Fibroblast of skin of back (primary cell): ENCODE results near the gene CREBBP.

Experiments used
- DNase-seq: peaks from one replicate; pipeline ENCODE4 v3.0.0-alpha.2; 2013

CREBBP gene

DNA sequence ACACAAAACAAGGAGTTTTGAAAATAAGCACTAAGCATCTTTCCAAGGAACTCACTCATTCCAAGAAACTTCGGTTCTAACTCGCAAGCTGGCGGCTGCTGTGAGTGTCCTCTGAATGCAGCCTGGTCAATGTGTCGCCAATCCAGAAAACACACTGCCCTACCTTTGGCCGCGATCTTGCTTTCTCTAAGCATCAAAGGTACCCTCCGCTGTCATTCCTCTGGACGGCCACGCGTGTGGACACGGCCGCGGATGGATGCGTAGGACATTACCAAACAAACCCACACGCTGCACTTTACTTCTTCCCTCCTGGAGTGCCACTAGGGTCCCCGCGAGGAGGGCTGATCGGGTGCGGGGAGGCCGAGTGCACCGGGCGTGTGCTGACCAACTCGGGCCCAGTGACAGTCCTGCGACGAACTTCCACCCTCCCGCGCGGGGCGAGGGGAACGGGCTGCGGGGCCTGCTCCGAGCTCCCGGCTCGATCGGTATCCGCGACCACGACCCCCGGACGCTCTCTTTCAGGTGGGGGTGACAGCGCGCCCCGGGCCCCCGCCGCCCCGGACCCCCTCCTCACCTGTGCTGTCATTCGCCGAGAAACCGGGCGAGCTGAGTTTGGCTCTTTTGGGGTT lies 1.1 kb downstream of the CREBBP start:
- no peak for DNase-seq

DNA sequence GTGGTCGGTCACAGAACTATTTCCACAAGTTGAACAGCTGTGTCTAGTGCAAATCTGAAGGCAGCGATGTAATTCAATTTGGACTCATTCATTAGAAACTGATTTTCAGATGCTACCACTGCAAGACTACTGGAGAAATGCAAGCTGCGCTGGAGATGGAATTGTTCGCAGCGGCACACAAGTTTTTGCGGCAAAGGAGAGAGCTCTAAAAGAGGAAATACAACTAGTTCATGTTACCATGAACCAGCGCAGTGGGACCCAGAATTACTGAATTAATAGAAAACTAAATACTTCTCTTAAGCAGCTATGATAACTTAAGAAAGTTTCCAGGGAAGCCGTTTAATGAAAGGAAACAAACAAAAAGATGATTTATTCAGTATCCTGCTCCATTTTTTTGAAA lies 1.9 kb downstream of the CREBBP start:
- no peak for DNase-seq

DNA sequence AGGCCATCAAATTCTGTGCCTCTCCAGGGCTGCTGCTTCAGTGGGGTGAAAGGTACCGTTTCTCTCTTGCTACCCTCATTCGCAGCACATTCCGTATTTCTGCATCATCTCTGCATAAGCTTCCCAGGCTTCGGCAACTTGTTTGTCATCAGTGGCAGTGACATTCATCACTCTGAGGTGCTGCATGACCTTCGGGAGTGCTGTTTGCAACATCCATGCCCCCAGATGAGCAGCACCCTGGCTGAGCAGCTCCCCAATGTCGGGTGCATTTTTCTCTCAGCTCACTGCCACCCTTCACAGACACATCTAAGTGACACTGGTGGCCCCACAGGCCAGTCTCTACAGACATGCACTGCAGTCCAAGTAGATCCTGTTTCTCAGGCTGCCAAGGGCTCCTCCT lies 3.8 kb downstream of the CREBBP start:
- no peak for DNase-seq

DNA sequence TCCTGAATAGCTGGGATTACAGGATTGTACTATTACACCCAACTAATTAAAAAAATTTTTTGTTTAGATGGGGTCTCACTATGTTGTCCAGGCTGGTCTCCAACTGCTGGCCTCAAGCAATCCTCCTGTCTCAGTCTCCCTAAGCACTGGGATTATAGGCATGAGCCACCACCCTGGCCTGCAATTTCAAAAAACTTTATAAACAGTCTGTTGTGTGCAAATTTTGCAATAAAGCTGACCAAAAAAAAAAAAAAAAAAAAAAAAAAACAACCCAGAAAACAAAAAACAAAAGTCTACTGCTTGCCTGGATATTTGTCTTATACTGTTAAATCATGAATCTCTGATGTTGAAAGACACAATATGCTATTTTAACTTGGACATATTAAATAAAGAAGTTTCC lies 4.4 kb downstream of the CREBBP start:
- DNase-seq, result no peak

DNA sequence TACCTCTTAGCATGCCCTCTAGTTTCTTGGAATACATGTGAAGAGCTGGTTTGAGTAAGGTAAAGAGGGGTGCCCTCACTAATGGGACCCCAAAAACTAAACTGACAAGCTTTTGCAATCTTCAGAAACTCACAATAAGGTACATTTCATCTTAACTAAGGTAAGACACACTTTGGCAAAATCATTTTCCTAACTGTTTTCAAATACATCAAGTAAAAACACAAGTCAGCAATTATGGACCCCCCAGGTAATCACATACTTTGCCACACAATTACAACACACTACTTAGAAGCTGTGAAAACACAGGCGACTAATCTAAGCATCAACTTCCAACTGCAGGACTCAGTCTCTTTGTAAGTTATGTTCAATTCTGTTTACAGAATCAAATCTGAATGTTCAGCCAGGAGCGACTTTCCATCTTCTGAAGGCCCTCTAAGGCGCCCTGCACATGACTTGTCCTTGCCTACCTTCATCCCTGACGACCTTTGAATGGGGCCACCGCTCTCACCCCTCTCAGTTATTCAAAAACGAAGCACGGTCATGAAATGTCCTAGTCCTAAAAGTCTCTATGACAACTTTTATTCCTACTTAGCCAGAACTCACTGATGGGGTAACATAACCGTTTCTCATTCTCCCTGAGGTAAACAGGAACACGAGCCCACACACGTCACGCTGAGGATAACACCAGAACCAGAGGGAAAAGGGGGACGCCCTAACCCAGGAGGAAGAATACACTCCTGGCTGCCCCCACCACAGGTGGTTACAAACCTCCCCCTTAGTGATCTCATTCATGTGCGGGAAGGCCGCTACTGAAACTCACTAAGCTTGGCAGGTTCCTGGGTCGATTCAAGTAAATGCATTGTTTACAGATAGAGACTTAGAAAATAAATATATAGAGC lies 5.5 kb downstream of the CREBBP start:
- DNase-seq, result no peak

DNA sequence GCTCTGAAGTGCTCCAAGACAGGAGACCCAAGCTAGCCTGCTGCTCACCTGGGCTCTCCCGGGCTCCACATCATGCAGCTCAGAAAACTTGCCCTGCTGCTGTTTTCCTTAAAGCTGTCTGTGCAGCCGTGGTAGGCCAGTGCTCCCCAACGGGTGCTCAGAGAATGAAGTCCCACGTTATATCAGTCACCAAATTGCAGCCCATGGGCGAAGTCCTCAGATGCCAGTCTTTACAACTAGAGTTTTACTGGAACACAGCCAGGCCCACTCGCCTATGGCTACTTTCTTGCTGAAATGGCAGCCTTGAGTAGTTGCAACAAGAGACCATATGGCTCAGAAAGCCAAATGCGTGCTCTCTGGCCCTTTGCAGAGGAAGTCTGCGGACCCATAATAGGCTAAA lies 6.3 kb downstream of the CREBBP start:
- no peak for DNase-seq

DNA sequence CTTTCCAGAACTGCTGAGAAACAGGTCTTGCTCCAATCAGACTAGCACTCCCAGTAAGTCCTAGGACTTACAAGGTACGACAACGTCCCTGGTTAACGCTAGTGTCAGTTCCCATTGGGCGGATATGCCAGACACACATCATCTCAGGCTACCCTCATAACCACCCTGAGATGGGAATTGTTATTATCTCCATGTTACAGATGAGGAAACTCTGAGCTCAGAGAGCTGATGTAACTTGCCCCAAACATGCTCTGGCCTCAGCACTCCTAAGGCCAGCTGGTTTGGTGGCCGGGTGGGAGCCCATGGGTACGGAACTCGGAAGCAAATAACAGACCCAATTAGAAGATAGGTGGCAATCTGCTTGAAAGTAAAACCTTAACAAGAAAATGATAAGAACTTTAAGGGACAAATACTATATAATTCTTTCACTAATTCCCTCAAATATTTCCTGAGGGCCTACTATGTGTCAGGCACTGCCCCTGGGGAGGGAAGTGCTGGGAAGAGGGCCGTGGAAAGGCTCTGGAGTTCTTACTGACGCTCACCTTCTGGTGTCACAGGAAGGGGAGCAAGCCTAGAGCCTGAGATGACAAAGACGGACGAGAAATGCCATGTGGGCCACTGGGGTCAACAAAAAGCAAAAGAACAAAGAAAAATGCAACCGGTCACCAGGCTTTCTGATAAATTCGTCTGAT lies 6.9 kb downstream of the CREBBP start:
- DNase-seq, result no peak

DNA sequence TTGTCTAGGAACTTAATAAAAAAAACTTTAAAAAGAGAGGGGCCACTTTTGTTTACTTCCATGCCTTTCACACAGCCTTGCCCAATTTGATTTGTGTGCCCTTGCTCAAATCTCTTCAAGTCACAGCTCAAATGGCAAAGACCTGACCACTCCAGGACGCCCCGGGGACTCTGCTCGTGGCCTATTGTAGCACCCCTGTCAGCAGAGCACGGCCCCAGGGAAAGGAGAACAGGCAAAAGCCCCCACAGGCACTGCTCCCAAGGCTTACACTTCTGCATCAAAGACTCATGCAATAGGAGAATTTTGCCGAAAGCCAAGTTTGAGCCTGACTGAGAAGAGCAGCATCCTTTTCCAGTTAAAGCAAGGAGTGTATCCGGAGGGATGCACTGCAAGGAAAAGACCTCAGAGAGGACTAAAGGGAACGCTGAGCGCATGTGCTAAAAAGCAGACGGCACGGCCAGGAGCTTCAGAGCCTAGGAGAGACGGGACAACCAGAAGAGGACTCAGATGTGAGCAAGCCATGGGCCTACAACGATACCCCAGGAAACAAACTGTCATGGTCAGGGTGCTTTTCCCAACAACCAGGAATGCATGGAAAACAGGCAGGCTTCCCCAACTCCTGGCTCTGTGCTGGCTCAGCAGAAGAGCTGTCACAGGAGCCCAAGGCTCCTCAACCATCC lies 8.2 kb downstream of the CREBBP start:
- DNase-seq, result no peak

DNA sequence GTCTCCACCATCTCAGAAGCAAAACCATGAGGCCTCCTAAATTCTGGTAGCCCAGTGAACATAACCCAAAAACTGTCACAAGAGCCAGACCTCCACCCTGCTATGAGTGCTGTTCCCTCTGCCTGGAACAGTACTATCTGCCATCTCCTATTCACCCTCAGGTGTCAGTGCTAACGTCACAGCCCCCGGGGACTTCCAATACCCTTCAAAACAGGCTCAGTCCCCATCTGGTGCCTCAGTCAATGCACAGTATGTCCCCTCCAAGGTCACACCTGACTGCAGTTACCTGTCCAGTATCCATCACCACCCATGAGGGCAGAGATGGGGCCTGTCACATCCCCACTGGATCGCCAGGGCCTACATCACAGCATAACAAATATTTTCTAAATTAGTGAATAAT lies 11.5 kb downstream of the CREBBP start:
- DNase-seq, result no peak

DNA sequence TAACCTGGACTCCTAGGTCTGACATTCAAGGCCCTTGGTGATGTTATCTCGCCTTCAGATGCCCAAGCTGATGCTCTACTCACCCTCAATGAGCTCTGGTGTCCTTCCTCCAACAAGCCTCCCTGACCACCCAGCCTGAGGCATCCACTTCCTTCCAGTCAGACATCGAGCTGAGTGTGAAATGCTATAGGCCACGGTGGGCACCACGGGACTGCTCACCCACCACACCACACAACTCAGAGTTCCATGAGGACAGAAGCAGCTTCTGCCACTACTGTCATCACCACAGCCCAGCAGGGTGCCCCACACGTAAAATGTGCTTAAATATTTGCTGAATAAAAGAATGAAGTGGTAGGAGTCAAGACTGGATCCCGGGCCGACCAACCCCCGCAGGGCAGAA lies 12.0 kb downstream of the CREBBP start:
- DNase-seq, result no peak

DNA sequence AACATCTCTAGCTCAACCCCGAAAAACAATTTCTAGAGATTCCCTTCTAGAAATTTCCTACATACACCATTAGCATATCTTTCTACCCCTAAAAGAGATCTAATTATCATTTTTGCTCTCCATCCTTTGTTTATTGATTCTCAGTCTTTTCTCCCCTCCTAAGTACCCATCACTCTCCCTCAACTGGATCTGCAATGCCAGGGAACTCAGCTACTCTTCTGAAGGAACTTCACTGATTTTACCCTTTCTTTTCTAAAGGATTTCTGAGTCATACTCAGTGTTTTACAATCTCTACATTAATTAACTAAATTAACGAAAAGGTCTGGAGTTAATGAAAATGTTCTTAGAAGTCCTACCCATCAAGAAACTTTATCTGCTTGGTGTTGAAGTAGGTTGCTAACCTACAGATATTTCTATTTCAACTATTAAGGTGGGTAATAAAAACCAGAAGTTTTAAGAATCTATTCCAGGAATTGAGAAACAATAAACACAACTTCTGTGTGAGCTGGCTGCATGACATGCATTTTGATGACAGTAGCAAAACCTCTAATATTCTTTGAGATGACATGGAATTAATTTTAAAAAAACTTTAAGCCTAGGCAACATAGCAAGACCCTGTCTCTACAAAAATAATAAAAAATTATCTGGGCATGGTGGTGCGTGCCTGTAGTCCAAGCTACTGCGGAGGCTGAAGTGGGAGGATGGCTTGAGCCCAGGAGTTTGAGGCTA lies 13.6 kb downstream of the CREBBP start:
- no peak for DNase-seq

DNA sequence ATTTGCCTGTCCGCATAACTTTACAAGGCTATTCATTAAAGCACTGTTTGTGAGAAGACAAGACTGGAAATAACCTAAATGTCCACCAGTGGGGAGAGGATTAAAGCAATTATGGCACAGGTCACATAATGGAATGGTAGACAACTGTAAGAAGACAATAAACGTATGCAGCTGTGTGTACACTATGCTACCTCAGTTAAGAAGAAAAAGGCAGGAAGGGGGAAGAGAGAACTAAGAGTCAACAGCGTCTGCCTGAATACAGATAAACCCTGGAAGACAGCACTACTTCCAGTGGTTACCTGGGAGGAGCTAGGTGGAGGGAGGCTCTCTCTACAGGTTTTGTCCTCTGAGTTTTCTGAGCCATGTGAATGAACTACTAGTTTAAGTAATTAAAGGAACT lies 15.3 kb downstream of the CREBBP start:
- no peak for DNase-seq

DNA sequence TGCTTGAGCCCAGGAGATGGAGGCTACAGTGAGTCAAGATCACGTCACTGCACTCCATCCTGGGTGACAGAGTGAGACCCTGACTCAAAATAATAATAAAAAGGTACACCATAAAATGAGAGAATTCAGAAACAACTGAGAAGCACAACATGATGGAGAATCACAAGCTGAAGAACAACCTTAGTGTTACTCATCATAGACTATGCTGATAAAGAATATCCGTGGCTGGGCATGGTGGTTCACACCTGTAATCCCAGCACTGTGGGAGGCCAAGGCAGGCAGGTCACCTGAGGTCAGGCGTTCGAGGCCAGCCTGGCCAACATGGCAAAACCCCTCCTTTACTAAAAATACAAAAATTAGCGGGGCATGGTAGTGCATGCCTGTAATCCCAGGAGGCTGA lies 16.0 kb downstream of the CREBBP start:
- DNase-seq, result no peak

DNA sequence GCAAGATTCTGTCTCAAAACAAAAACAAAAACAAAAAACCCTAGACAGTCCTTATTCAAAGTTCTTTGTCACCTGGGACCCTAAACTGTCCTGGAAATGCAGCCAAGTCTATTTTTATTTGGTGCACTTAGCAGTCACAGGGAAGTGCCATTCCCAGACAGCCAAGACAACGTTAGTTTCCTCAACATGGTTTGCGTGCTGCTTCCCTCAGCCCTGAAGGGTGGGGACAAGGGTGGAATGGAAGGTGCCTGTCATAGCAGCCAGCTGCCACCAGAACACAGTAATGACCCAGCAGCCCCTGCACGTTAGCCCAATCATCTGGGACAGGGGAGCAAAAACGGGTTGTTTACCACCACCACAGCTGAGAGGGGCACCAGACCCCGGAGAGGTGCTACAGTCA lies 16.9 kb downstream of the CREBBP start:
- DNase-seq, result no peak

DNA sequence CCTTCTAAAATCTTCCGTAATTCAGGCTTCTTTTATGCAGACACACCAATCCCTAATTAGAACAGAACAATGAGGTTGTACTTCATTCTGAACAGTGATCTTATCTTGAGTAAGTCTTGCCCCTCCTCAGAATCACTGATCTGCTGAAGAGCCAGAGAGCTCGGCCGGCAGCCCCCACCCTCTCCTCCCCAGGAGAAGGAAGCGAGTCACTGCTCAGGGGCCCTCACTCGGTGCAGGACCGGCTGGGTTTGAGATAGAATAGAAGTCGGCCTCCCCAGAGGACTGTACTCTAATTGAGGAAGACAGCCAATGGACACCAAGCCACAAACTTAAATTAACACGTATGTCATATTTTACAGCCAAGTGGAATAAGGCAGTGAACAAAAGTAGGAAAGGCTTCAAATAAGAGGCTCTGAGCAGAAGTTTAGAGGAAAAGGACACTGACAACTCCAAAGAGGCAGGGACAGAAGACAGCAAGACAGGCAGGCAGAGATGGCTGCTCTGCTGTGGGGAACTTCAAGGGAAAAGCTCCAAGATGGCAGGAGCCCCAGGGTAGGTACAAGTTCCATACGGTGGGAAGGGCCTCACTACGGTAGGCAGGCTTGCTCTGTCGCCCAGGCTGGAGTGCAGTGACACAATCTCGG lies 18.6 kb downstream of the CREBBP start:
- DNase-seq, result peak; percentile 58

DNA sequence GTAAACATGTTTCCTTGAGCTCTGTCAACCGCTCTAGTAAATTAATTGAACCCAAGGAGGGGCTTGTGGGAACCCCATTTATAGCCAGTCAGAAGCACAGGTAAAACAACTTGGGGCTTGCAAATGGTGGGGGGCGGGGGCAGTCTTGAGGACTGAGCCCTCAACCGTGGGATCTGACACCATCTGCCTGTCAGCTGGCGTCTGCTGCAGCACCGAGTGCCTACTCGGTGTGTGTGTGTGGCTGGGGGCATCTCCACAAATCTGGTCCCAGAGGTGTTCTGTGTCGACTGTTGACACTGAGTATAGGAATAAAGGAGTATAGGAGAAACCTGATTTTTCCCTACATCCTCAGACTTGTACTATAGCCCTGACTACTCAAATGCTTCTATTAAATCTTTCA lies 20.6 kb downstream of the CREBBP start:
- no peak for DNase-seq

DNA sequence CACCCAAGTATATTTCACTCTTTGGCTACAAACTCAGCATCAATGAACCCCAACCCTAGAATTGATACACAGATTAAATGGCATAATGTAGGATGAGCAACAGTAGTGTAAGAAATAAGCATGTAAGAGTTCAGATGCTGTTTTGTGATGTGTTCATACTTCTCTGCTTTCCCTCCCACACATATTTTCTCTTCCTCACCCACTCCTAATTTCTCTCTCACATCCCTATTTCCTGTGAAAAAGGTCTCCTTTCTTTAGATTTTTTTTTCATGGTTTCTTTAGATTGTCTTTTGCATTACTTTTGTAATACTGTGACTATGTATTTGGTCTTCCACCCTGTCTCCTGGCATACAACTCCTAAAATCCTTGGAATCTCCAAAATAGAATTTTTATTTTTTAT lies 21.7 kb downstream of the CREBBP start:
- no peak for DNase-seq

DNA sequence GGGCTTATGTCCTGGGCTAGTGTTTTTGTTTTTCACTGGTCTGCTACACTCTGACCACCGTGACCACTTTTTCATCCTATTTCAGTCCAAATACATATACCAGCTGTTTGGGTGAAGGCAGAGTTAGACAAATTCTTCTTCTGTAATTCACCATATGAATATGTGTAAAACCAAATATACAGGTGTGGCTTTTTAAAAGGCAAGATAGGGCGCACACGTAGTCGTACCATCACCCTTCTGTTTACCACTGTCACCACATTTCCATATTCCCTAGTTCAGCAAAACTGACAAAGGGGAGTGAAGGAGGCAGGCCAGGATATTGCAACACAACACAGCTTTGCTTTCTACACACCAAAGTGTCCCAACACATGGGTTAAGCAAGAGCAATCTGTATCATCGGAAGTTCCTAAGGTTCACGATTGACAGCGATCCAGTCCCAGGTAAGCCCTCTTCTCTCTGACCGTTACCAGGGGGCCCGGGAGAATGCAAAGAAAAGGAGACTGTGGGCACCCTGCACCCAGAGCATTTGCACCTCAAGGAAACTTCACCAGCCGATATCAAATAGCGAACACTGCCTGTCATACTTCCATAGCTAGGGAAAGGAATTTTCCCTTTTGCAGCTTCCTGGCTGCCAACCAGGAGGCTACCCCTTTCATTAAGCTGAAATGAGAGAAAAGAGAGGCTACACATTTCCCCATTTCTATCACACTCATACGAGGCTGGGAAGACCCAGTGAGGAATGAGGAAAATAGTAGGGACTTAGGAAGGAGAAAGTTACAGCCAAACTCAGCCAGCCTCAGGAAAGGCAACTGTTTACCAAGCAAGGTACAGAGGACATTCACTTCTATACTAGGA lies 23.1 kb downstream of the CREBBP start:
- no peak for DNase-seq

DNA sequence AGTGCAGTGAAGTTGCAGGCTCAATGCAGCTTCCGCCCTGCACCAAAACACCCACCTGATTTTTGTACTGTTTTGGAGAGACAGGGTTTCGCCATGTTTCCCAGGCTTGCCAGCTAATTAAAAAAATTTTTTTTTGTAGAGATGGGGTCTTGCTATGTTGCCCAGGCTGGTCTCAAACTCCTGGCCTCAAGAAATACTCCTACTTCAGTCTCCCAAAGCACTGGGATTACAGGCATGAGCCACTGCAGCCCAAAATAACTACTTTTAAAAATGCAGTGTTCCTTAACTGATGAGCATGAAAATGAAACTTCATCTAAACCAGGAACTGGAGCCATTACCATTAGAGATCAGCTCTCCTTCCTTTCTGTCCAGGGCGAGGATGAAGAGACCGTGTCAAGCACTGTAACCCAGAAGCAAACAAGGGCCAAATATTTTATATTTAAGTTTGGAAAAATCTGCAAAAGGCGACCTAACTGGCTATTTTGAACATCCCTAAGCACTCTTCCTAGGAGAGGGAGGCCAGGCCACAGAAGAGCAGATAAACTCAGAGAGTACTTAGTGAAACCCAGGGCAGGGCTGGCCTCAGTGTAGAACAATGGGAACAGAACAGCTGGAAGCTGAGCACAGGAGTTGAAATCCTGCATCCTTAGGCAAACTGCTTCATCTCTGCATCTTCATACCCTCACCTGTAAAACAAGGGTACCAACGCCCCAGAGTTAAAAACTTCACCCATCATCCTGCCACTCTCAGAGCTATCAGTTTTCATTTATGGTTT lies 24.0 kb downstream of the CREBBP start:
- no peak for DNase-seq
